Liver (tissue), 9 donors: ENCODE data around the gene EFHD1. TPM values are rescaled to one million over a fixed set of nuclear protein-coding genes. Genes with fewer than 3 reads are reported as not detected.
"Not testable (repeated sequence)": the region's sequence is repeated elsewhere in the genome, so short reads cannot be mapped to it uniquely, and the experiment has no call there.

Experiments used
- DNase-seq: peaks from one replicate; pipeline ENCODE4 v3.0.0-alpha.2; 2017; ENCODE audit warnings: low spot score
- H3K27ac ChIP-seq, 2 donors: one replicate each; pipeline ENCODE4 v1.7.0; 2013; ENCODE audit warnings: inconsistent platforms in 2 of 2, low read length in 2 of 2, control low read depth in 1 of 2, low read depth in 1 of 2, mild to moderate bottlenecking in 1 of 2
- H3K27me3 ChIP-seq, 4 donors: one replicate each; pipeline versions ENCODE4 v1.6.1 to v1.7.0; 2013; ENCODE audit warnings: low read length in 3 of 4, inconsistent platforms in 1 of 4, mild to moderate bottlenecking in 1 of 4, moderate library complexity in 1 of 4; ENCODE audit not compliant: control insufficient read depth in 4 of 4, insufficient read depth in 4 of 4
- H3K36me3 ChIP-seq, 4 donors: one replicate each; pipeline versions ENCODE4 v1.6.1 to v1.7.0; 2013; ENCODE audit warnings: low read length in 3 of 4, mild to moderate bottlenecking in 3 of 4, low read depth in 1 of 4, moderate library complexity in 1 of 4; ENCODE audit not compliant: control insufficient read depth in 4 of 4, insufficient read depth in 3 of 4
- H3K4me1 ChIP-seq, 4 donors: one replicate each; pipeline versions ENCODE4 v1.6.1 to v1.7.0; 2013; ENCODE audit warnings: low read length in 3 of 4, mild to moderate bottlenecking in 3 of 4, moderate library complexity in 1 of 4; ENCODE audit not compliant: control insufficient read depth in 4 of 4, insufficient read depth in 4 of 4
- H3K4me3 ChIP-seq, 3 donors: one replicate each; pipeline versions ENCODE4 v1.6.1 to v1.7.0; 2013; ENCODE audit warnings: low read length in 3 of 3, control low read depth in 1 of 3, low read depth in 1 of 3, mild to moderate bottlenecking in 1 of 3
- H3K9ac ChIP-seq, 2 donors: one replicate each; pipeline ENCODE4 v1.7.0; 2013; ENCODE audit warnings: low read length in 2 of 2, mild to moderate bottlenecking in 2 of 2, moderate library complexity in 2 of 2, control low read depth in 1 of 2, low read depth in 1 of 2
- H3K9me3 ChIP-seq, 4 donors: one replicate each; pipeline versions ENCODE4 v1.6.1 to v1.7.0; 2013; ENCODE audit warnings: low read length in 3 of 4; ENCODE audit not compliant: control insufficient read depth in 4 of 4
- EGR1 ChIP-seq, 2 donors: IDR thresholded peaks; 2 replicates each; pipeline ENCODE4 v1.6.1; 2016 to 2018; ENCODE audit warnings: antibody characterized with exemption in 2 of 2, low read depth in 2 of 2
- FOXA1 ChIP-seq: IDR thresholded peaks from 2 replicates; pipeline ENCODE4 v1.6.1; 2016; ENCODE audit warnings: antibody characterized with exemption
- FOXA2 ChIP-seq: IDR thresholded peaks from 2 replicates; pipeline ENCODE4 v1.6.1; 2016; ENCODE audit warnings: antibody characterized with exemption
- GABPA ChIP-seq, 2 donors: IDR thresholded peaks in 1 of 2; conservative IDR thresholded peaks in 1 of 2; 2 replicates each; pipeline ENCODE4 v1.6.1; 2016; ENCODE audit warnings: antibody characterized with exemption in 2 of 2, mild to moderate bottlenecking in 1 of 2, moderate library complexity in 1 of 2
- HNF4A ChIP-seq, 2 donors: conservative IDR thresholded peaks; 2 replicates each; pipeline ENCODE4 v1.6.1; 2016; ENCODE audit warnings: antibody characterized with exemption in 2 of 2, mild to moderate bottlenecking in 2 of 2
- HNF4G ChIP-seq: IDR thresholded peaks from 2 replicates; pipeline ENCODE4 v1.6.1; 2016; ENCODE audit warnings: antibody characterized with exemption
- JUND ChIP-seq, 2 donors: IDR thresholded peaks; 2 replicates each; pipeline ENCODE4 v1.6.1; 2016; ENCODE audit warnings: antibody characterized with exemption in 2 of 2
- NR2F2 ChIP-seq: IDR thresholded peaks from 2 replicates; pipeline ENCODE4 v1.6.1; 2016; ENCODE audit warnings: antibody characterized with exemption
- RAD21 ChIP-seq, 2 donors: IDR thresholded peaks; 2 replicates each; pipeline ENCODE4 v1.6.1; 2016; ENCODE audit warnings: antibody characterized with exemption in 2 of 2, mild to moderate bottlenecking in 2 of 2
- RXRA ChIP-seq, 2 donors: IDR thresholded peaks; 2 replicates each; pipeline ENCODE4 v1.6.1; 2017 to 2018; ENCODE audit warnings: antibody characterized with exemption in 2 of 2, mild to moderate bottlenecking in 1 of 2
- SP1 ChIP-seq: IDR thresholded peaks from 2 replicates; pipeline ENCODE4 v1.6.1; 2018; ENCODE audit warnings: antibody characterized with exemption, mild to moderate bottlenecking
- TAF1 ChIP-seq: conservative IDR thresholded peaks from 2 replicates; pipeline ENCODE4 v1.6.1; 2016; ENCODE audit warnings: antibody characterized with exemption, mild to moderate bottlenecking
- YY1 ChIP-seq: IDR thresholded peaks from 2 replicates; pipeline ENCODE4 v1.6.1; 2016; ENCODE audit warnings: antibody characterized with exemption, mild to moderate bottlenecking
- WGBS: extraction: QIAGEN DNeasy Blood & Tissue Kit; methylation state at CpG from one replicate; pipeline ENCODE4 v1.1.7; 2013; 5-methylcytosine and 5-hydroxymethylcytosine counted together
- polyA plus RNA-seq, 2 donors: library from polyadenylated mRNA; stranded (reverse) in 1 of 2; unstranded in 1 of 2; fragments of 200-250 nt in 1 of 2; fragments of >200 nt in 1 of 2; fragmentation: Nextera tagmentation in 1 of 2; extraction: Ambion mirVana in 1 of 2; gene quantifications; one replicate each; pipeline versions ENCODE4 v1.2.1 to v1.2.3, GENCODE V29; 2013 to 2015
- total RNA-seq, 2 donors: library from RNA; depleted of rRNA; stranded (reverse); fragments of >200 nt; gene quantifications; one replicate each; pipeline ENCODE4 v1.2.3, GENCODE V29; 2014
- TF ChIP-seq, protein P1 (sequence below): IDR thresholded peaks from 2 replicates; pipeline ENCODE4 v1.6.1; 2016; ENCODE audit warnings: antibody characterized with exemption
- TF ChIP-seq, protein P2 (sequence below): IDR thresholded peaks from 2 replicates; pipeline ENCODE4 v1.6.1; 2016; ENCODE audit warnings: antibody characterized with exemption, mild to moderate bottlenecking
- TF ChIP-seq, protein P3 (sequence below): IDR thresholded peaks from 2 replicates; pipeline ENCODE4 v1.6.1; 2016; ENCODE audit warnings: antibody characterized with exemption
- TF ChIP-seq, protein P4 (sequence below): fragments of 150-350 bp; IDR thresholded peaks from 2 replicates; pipeline ENCODE4 v1.5.1; 2017; ENCODE audit warnings: improper control_type of control experiment, low read depth, low read length; ENCODE audit not compliant: missing input control
- TF ChIP-seq, protein P5 (sequence below): IDR thresholded peaks from 2 replicates; pipeline ENCODE4 v1.6.1; 2016; ENCODE audit warnings: antibody characterized with exemption
- donor health status: healthy.
- donor health status: healthy.
- donor health status: healthy.
- donor health status: healthy.
- donor health status: healthy.

Gene EFHD1
- total and polyA plus RNA-seq, 4 donors, result 3.3 to 28.5 (median 10.3) TPM

DNA sequence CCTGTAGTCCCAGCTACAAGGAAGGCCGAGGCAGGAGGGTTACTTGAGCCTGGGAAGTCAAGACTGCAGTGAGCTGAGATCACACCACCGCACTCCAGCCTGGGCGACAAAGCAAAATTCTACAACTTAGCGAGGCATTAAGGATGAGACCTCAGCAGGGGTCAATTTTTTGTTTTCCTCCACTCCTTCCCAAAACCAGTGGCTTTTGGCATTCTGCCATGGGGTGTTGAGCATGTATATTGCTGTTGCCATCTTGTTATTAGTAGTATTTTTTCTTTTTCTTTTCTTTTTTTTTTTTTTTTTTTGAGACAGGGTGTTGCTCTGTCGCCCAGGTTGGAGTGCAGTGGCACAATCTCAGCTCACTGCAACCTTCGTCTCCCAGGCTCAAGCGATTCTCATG lies 54.8 kb downstream of the EFHD1 start:
- Histone ChIP-seq H3K4me3 (no peak overlapping the region), H3K27ac (no peak overlapping the region), H3K9ac (no peak overlapping the region), H3K27me3 (no peaks in the 10 kb centered on the region), H3K4me1 (no peaks in the 10 kb centered on the region), H3K9me3 (no peaks in the 10 kb centered on the region), H3K36me3 (no peaks in the 10 kb centered on the region)
- WGBS, result 96% methylated on average over 7 of the region's 7 CpGs
- no peak for TF ChIP-seq EGR1 (IDR thresholded peaks at IDR 0.05; ENCODE audit: low read depth in 2 of 2)
- TF ChIP-seq HNF4G, result no peak
- TF ChIP-seq NR2F2, result no peak
- DNase-seq, result no peak

DNA sequence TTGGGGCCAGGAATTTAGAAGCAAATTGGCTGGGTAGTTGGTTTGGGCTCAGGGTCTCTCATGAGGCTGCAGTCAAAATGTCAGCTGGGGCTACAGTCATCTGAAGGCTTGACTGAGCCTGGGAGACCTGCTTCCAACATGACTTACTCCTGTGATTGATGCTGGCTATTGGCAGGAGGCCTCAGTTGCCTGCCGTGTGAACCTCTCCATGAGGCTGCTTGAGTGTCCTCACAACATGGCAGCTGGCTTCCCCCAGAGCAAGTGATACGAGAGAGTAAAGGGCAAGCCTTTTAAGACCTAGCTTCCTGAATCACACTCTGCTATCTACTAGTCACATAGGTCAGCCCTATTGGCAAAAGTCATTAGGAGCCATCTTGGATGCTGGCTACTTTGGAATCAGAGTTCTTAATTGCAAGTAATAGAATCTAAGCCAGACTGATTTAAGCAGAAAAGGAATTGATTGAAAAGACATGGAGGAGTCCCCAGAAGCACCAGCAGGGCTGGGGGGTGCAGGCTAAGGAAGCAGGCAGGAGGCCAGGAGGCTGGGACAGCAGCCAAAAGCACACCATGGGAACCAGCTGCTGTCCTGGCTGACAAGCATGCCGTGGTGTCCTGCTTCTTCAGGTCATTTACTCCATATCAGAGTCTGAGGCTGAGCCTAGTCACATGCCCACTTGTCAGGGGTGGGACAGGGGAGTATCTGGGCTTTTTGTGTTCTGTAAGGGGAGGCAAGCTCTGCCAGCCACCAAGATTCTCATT lies 55.9 kb downstream of the EFHD1 start:
- no peak for TF ChIP-seq FOXA1
- TF ChIP-seq FOXA2, result no peak
- TF ChIP-seq, protein P1, sequence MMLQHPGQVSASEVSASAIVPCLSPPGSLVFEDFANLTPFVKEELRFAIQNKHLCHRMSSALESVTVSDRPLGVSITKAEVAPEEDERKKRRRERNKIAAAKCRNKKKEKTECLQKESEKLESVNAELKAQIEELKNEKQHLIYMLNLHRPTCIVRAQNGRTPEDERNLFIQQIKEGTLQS, result no peak
- TF ChIP-seq GABPA (IDR thresholded peaks at IDR 0.05 in 1 of 2, conservative IDR thresholded peaks at IDR 0.05 in 1 of 2), result no peak
- TF ChIP-seq JUND (IDR thresholded peaks at IDR 0.05), result no peak
- TF ChIP-seq SP1, result no peak
- no peak for TF ChIP-seq RXRA (IDR thresholded peaks at IDR 0.05)
- TF ChIP-seq, protein P2, sequence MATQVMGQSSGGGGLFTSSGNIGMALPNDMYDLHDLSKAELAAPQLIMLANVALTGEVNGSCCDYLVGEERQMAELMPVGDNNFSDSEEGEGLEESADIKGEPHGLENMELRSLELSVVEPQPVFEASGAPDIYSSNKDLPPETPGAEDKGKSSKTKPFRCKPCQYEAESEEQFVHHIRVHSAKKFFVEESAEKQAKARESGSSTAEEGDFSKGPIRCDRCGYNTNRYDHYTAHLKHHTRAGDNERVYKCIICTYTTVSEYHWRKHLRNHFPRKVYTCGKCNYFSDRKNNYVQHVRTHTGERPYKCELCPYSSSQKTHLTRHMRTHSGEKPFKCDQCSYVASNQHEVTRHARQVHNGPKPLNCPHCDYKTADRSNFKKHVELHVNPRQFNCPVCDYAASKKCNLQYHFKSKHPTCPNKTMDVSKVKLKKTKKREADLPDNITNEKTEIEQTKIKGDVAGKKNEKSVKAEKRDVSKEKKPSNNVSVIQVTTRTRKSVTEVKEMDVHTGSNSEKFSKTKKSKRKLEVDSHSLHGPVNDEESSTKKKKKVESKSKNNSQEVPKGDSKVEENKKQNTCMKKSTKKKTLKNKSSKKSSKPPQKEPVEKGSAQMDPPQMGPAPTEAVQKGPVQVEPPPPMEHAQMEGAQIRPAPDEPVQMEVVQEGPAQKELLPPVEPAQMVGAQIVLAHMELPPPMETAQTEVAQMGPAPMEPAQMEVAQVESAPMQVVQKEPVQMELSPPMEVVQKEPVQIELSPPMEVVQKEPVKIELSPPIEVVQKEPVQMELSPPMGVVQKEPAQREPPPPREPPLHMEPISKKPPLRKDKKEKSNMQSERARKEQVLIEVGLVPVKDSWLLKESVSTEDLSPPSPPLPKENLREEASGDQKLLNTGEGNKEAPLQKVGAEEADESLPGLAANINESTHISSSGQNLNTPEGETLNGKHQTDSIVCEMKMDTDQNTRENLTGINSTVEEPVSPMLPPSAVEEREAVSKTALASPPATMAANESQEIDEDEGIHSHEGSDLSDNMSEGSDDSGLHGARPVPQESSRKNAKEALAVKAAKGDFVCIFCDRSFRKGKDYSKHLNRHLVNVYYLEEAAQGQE, result no peak
- no peak for TF ChIP-seq RAD21 (IDR thresholded peaks at IDR 0.05)
- TF ChIP-seq, protein P3, sequence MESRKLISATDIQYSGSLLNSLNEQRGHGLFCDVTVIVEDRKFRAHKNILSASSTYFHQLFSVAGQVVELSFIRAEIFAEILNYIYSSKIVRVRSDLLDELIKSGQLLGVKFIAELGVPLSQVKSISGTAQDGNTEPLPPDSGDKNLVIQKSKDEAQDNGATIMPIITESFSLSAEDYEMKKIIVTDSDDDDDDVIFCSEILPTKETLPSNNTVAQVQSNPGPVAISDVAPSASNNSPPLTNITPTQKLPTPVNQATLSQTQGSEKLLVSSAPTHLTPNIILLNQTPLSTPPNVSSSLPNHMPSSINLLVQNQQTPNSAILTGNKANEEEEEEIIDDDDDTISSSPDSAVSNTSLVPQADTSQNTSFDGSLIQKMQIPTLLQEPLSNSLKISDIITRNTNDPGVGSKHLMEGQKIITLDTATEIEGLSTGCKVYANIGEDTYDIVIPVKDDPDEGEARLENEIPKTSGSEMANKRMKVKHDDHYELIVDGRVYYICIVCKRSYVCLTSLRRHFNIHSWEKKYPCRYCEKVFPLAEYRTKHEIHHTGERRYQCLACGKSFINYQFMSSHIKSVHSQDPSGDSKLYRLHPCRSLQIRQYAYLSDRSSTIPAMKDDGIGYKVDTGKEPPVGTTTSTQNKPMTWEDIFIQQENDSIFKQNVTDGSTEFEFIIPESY, result no peak
- TF ChIP-seq, protein P4, sequence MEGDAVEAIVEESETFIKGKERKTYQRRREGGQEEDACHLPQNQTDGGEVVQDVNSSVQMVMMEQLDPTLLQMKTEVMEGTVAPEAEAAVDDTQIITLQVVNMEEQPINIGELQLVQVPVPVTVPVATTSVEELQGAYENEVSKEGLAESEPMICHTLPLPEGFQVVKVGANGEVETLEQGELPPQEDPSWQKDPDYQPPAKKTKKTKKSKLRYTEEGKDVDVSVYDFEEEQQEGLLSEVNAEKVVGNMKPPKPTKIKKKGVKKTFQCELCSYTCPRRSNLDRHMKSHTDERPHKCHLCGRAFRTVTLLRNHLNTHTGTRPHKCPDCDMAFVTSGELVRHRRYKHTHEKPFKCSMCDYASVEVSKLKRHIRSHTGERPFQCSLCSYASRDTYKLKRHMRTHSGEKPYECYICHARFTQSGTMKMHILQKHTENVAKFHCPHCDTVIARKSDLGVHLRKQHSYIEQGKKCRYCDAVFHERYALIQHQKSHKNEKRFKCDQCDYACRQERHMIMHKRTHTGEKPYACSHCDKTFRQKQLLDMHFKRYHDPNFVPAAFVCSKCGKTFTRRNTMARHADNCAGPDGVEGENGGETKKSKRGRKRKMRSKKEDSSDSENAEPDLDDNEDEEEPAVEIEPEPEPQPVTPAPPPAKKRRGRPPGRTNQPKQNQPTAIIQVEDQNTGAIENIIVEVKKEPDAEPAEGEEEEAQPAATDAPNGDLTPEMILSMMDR, result no peak
- TF ChIP-seq, protein P5, sequence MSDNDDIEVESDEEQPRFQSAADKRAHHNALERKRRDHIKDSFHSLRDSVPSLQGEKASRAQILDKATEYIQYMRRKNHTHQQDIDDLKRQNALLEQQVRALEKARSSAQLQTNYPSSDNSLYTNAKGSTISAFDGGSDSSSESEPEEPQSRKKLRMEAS, result no peak
- no peak for TF ChIP-seq HNF4G
- no peak for TF ChIP-seq EGR1 (IDR thresholded peaks at IDR 0.05; ENCODE audit: low read depth in 2 of 2)
- no peak for TF ChIP-seq TAF1
- no peak for TF ChIP-seq NR2F2
- no peak for TF ChIP-seq YY1
- no peak for TF ChIP-seq HNF4A (conservative IDR thresholded peaks at IDR 0.05)
- Histone ChIP-seq H3K4me3 (no peak overlapping the region), H3K36me3 (no peaks in the 10 kb centered on the region), H3K27me3 (no peaks in the 10 kb centered on the region), H3K4me1 (no peaks in the 10 kb centered on the region), H3K27ac (no peak overlapping the region), H3K9ac (no peak overlapping the region), H3K9me3 (no peaks in the 10 kb centered on the region)
- WGBS, result 58% methylated on average over 3 of the region's 3 CpGs
- DNase-seq, result no peak

DNA sequence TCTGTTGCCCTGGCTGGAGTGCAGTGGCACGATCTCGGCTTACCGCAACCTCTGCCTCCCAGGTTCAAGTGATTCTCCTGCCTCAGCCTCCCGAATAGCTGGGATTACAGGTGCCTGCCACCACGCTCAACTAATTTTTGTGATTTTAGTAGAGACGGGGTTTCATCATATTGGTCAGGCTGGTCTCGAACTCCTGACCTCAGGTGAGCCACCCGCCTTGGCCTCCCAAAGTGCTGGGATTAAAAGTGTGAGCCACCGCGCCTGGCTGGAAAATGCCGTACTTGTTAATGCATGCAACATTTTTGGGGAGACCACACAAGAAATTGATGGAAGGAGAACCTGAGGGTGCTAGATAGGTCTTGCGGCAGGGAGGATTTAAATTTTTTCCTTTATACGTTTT lies 57.7 kb downstream of the EFHD1 start:
- not testable (repeated sequence) for H3K9ac ChIP-seq, H3K9me3 ChIP-seq, H3K4me3 ChIP-seq, H3K27me3 ChIP-seq, H3K36me3 ChIP-seq, DNase-seq, H3K27ac ChIP-seq, H3K4me1 ChIP-seq
- WGBS, result 95% methylated on average over 13 of the region's 13 CpGs
